Naive B cell (primary cell): Measurements from ENCODE around the gene LIN54. TPM values are rescaled to one million over a fixed set of nuclear protein-coding genes. Genes with fewer than 3 reads are reported as not detected.
"Not testable (repeated sequence)": the region's sequence is repeated elsewhere in the genome, so short reads cannot be mapped to it uniquely, and the experiment has no call there.

Source experiments
- ATAC-seq, 2 donors: fragments of 150-1000 bp; cut with Tn5 transposase; 2 replicates each; pipeline ENCODE4 v1.10.0; 2021; ENCODE audit warnings: low read depth in 2 of 2, mild to moderate bottlenecking in 2 of 2, moderate library complexity in 2 of 2
- DNase-seq: peaks from one replicate; pipeline ENCODE4 v3.0.0; 2022
- H3K27ac Mint-ChIP-seq, 6 donors: one replicate each; pipeline ENCODE4 v1.8.0; 2020 to 2022; ENCODE audit warnings: mild to moderate bottlenecking in 6 of 6, mixed read lengths in 6 of 6, moderate library complexity in 5 of 6, inconsistent platforms in 2 of 6
- H3K27me3 Mint-ChIP-seq, 3 donors: one replicate each; pipeline ENCODE4 v1.8.0; 2021 to 2022; ENCODE audit warnings: mixed read lengths in 3 of 3, mild to moderate bottlenecking in 1 of 3
- H3K36me3 Mint-ChIP-seq, 2 donors: one replicate each; pipeline ENCODE4 v1.8.0; 2020 to 2022; ENCODE audit warnings: mixed read lengths in 2 of 2, inconsistent platforms in 1 of 2, mild to moderate bottlenecking in 1 of 2
- H3K4me1 Mint-ChIP-seq, 3 donors: one replicate each; pipeline ENCODE4 v1.8.0; 2020 to 2022; ENCODE audit warnings: mixed read lengths in 3 of 3, inconsistent platforms in 1 of 3, mild to moderate bottlenecking in 1 of 3, moderate library complexity in 1 of 3
- H3K4me3 Mint-ChIP-seq, 8 donors: one replicate each; pipeline ENCODE4 v1.8.0; 2020 to 2022; ENCODE audit warnings: mild to moderate bottlenecking in 8 of 8, mixed read lengths in 8 of 8, moderate library complexity in 8 of 8, inconsistent platforms in 2 of 8
- H3K9me3 Mint-ChIP-seq, 7 donors: one replicate each; pipeline ENCODE4 v1.8.0; 2020 to 2022; ENCODE audit warnings: mixed read lengths in 7 of 7, mild to moderate bottlenecking in 5 of 7, inconsistent platforms in 2 of 7, moderate library complexity in 1 of 7
- polyA plus RNA-seq, 6 donors: library from polyadenylated mRNA; unstranded; fragments of 300-500 nt; fragmentation: Illumina TruSeq; gene quantifications; one replicate each; pipeline ENCODE4 v1.2.3, GENCODE V29; 2021; ENCODE audit warnings: low read depth in 6 of 6

LIN54 gene
- polyA plus RNA-seq, 6 donors from 2014 or later = 3.1 to 8.4 (median 7.8) TPM

DNA sequence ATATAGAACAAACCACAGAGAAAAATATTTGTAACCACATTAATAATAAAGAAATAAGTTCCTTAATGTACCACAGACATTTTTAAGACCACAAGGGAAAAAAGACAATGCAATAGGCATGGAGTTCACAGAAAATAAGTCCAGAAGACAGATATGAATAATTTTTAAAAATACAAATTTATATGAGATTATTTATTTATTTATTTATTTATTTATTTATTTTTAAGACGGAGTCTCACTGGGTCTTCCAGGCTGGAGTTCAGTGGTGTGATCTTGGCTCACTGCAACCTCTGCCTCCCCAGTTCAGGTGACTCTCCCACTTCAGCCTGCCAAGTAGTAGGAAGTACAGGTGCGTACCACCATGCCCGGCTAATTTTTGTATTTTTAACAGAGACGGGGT is 56.4 kb downstream of the LIN54 start:
- H3K27me3 Mint-ChIP-seq = no peaks in the 10 kb centered on the region
- H3K36me3 Mint-ChIP-seq = peaks cover 0 to 8% of the 10 kb centered on the region in 2 donors
- peak overlapping the region in 2 of 6 donors; percentile 11 to 56 for H3K27ac Mint-ChIP-seq
- DNase-seq (no peak), ATAC-seq (no peak)
- no peaks in the 10 kb centered on the region for H3K9me3 Mint-ChIP-seq
- H3K4me1 Mint-ChIP-seq = peaks cover 0 to 9% (median 0%) of the 10 kb centered on the region in 3 donors
- H3K4me3 Mint-ChIP-seq = no peak overlapping the region

- H3K4me1 Mint-ChIP-seq = no peaks in the 10 kb centered on the region
- no peak overlapping the region for H3K27ac Mint-ChIP-seq
- DNase-seq (no peak), ATAC-seq (no peak)
- no peaks in the 10 kb centered on the region for H3K9me3 Mint-ChIP-seq
- no peak overlapping the region for H3K4me3 Mint-ChIP-seq
- H3K27me3 Mint-ChIP-seq = no peaks in the 10 kb centered on the region
- H3K36me3 Mint-ChIP-seq = peaks cover 0 to 8% of the 10 kb centered on the region in 2 donors
These were observed 59.4 kb downstream of the LIN54 start for GRCh38 chr4:82951196-82951595.

GRCh38 chr4:82948647-82949204 is 61.9 kb downstream of the LIN54 start:
- ATAC-seq = no peak
- Mint-ChIP-seq H3K9me3 (no peaks in the 10 kb centered on the region), H3K27ac (peak overlapping the region in 1 of 6 donors; percentile 25), H3K4me1 (no peaks in the 10 kb centered on the region), H3K36me3 (peaks cover 1 to 8% of the 10 kb centered on the region in 2 donors), H3K27me3 (no peaks in the 10 kb centered on the region), H3K4me3 (no peak overlapping the region)
- DNase-seq = no peak

DNA sequence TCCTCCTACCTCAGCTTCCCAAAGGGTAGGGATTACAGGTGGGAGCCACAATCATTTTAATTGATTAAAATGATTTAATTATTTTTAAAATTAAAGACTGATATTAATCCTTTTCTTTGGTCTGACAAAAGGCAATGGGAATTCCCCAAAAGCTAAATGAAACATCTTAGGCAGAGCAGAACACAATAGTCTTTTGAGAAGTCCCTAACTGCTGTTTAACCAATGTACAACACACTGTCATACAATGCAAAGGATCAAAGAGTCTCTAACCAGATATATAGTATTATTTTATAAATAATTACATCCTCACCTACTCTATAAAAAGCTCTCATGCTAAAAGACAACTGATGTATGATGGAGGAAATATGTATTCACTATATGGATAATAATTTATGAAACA is 63.1 kb downstream of the LIN54 start:
- peaks cover 4 to 8% of the 10 kb centered on the region in 2 donors for H3K36me3 Mint-ChIP-seq
- H3K9me3 Mint-ChIP-seq = no peaks in the 10 kb centered on the region
- no peak for DNase-seq
- peaks cover 0 to 4% (median 0%) of the 10 kb centered on the region in 3 donors for H3K4me1 Mint-ChIP-seq
- H3K4me3 Mint-ChIP-seq = no peak overlapping the region
- H3K27me3 Mint-ChIP-seq = no peaks in the 10 kb centered on the region
- no peak overlapping the region for H3K27ac Mint-ChIP-seq
- ATAC-seq = no peak

GRCh38 chr4:82939414-82939813 is 71.2 kb downstream of the LIN54 start:
- H3K27ac Mint-ChIP-seq = no peak overlapping the region
- ATAC-seq = no peak

DNA sequence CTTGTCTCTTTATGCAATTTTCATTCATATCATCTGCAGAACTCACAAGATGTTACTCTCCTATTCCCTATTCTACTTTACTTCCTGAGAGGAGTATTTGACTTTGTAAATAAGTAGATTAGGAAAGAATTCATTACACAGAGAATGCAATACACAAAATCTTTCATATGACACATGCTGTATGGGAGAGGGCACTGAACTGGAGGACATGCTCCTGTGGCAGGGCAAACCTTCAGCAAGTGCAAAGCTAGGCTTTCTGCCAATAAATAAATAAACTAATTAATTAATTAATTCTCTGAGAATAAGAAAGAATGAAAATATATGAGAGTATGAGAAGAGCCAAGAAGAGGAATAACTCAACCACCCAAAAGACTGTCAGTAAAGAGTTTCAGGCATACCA is 76.2 kb downstream of the LIN54 start:
- no peak for DNase-seq
- Mint-ChIP-seq H3K36me3 (peaks cover 15 to 21% of the 10 kb centered on the region in 2 donors), H3K4me1 (no peaks in the 10 kb centered on the region), H3K27ac (no peak overlapping the region), H3K9me3 (no peaks in the 10 kb centered on the region), H3K4me3 (no peak overlapping the region), H3K27me3 (no peaks in the 10 kb centered on the region)
- ATAC-seq = no peak

More at GRCh38 chr4:82939414-82939813, 71.2 kb downstream of the LIN54 start:
- Mint-ChIP-seq H3K4me1 (peaks cover 0 to 4% (median 0%) of the 10 kb centered on the region in 3 donors), H3K36me3 (peaks cover 30 to 34% of the 10 kb centered on the region in 2 donors), H3K9me3 (no peaks in the 10 kb centered on the region), H3K4me3 (no peak overlapping the region), H3K27me3 (no peaks in the 10 kb centered on the region)
- no peak for DNase-seq

DNA sequence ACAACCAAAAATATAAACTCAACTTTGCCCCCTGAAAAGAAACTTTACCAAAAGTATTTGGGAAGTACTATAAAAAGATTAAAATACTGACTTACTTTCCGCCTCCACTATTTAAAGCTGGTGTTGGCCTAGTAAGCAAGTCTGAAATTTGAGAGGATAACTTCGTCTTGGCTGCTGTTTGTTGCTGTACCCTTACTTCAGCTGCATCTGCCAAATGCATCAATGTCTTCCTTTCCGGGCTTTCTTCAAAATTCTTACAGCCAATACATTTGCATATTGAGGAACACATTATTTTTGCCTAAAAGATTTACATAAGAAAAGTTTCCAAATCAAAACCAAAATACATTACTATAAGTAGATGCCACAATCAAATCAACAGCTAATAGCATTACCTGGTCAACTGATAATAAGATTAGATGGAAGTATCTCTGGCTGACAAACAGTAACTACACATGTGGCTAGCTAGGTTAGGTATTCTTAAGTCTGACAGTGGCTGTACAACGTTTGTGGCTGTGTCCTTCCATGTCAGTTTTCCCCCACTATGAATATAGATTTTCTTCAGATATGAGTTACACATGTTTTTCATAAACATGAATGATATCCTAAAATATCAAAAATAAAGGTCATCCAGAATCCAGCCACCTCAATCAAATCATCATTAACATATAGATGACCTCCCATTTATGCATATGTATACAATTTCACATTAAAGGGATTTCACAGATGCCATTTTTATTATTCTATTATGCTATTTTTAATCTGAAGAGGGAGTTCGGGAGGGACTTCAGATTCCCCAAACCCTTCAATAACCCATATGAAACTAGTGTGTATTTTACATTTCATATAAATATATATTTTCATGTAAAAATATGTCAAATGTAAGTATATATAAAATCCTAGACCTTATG is 79.5 kb downstream of the LIN54 start:
- Mint-ChIP-seq H3K9me3 (no peaks in the 10 kb centered on the region), H3K4me1 (no peaks in the 10 kb centered on the region), H3K27me3 (no peaks in the 10 kb centered on the region), H3K4me3 (no peak overlapping the region), H3K27ac (peak overlapping the region in 2 of 6 donors; percentile 11 to 31), H3K36me3 (peaks cover 7 to 18% of the 10 kb centered on the region in 2 donors)
- DNase-seq (no peak), ATAC-seq (no peak)

DNA sequence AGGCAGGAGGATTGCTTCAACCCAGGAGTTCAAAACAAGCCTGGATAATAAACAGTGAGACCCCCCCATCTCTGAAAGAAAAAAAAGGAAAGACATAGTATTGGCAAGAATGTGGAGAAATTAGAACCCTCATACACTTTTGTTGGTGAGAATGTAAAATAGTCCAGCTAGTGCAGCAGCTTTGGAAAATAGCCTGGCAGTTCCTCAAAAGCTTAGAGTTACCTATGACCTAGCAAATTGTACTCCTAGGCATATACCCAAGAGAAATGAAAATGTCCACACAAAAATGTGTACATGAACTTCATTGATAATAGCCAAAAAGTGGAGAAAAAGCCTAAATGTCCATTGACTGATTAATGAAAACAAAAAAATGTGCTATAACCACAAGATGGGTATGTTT is 88.8 kb downstream of the LIN54 start:
- ATAC-seq (no peak), DNase-seq (no peak)
- Mint-ChIP-seq H3K36me3 (peaks cover 0 to 8% of the 10 kb centered on the region in 2 donors), H3K4me3 (no peak overlapping the region), H3K9me3 (no peaks in the 10 kb centered on the region), H3K4me1 (no peaks in the 10 kb centered on the region), H3K27me3 (no peaks in the 10 kb centered on the region), H3K27ac (peak overlapping the region in 1 of 6 donors; percentile 1)

GRCh38 chr4:82919386-82919785 is 91.2 kb downstream of the LIN54 start:
- ATAC-seq = no peak
- no peak overlapping the region for H3K4me3 Mint-ChIP-seq

DNA sequence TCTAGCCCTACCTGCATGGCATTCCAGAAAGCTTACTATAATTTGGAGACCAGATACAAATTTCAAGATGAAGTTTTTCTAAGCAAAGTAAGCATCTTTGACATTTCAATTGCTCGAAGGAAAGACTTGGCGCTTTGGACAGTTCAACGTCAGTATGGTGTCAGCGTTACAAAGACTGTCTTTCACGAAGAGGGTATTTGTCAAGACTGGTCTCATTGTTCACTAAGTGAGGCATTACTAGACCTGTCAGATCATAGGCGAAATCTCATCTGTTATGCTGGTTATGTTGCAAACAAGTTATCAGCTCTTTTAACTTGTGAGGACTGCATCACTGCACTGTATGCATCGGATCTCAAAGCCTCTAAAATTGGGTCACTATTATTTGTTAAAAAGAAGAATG is 92.5 kb downstream of the LIN54 start:
- no peak overlapping the region for H3K27ac Mint-ChIP-seq
- H3K36me3 Mint-ChIP-seq = peaks cover 0 to 8% of the 10 kb centered on the region in 2 donors
- H3K4me1 Mint-ChIP-seq = no peaks in the 10 kb centered on the region
- no peaks in the 10 kb centered on the region for H3K27me3 Mint-ChIP-seq
- peaks cover 0 to 2% (median 0%) of the 10 kb centered on the region in 7 donors for H3K9me3 Mint-ChIP-seq
- DNase-seq (no peak), ATAC-seq (no peak)
- no peak overlapping the region for H3K4me3 Mint-ChIP-seq

More at GRCh38 chr4:82919386-82919785, 91.2 kb downstream of the LIN54 start:
- DNase-seq = no peak
- Mint-ChIP-seq H3K27ac (peak overlapping the region in 2 of 6 donors; percentile 39 to 72), H3K27me3 (no peaks in the 10 kb centered on the region), H3K4me1 (no peaks in the 10 kb centered on the region), H3K36me3 (peaks cover 0 to 8% of the 10 kb centered on the region in 2 donors), H3K9me3 (peaks cover 0 to 2% (median 0%) of the 10 kb centered on the region in 7 donors)

GRCh38 chr4:82913968-82914367 is 96.7 kb downstream of the LIN54 start:
- H3K27ac Mint-ChIP-seq, H3K4me3 Mint-ChIP-seq, H3K9me3 Mint-ChIP-seq, DNase-seq, ATAC-seq, H3K4me1 Mint-ChIP-seq, H3K27me3 Mint-ChIP-seq: not testable (repeated sequence)
- H3K36me3 Mint-ChIP-seq = peaks cover 7 to 17% of the 10 kb centered on the region in 2 donors

DNA sequence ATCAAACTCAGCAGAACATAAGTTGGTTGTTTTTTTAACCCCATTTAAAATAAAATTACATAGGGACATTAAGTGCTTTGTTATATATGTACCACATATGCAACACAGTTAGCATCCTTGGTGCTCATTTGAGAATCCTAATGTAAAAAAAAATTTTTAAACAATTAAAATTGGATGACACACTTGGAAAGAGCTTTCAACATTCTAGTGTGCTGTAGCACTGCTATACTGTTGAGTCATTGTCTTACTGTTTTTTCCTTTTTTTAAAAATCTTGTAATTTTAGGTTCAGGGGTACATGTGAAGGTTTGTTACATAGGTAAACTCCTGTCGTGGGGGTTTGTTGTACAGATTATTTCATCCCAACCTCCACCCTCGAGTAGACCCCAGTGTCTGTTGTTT is 97.3 kb downstream of the LIN54 start:
- Mint-ChIP-seq H3K36me3 (peaks cover 7 to 17% of the 10 kb centered on the region in 2 donors), H3K27ac (no peak overlapping the region), H3K4me3 (no peak overlapping the region), H3K9me3 (peaks cover 0 to 2% (median 0%) of the 10 kb centered on the region in 7 donors), H3K4me1 (no peaks in the 10 kb centered on the region), H3K27me3 (no peaks in the 10 kb centered on the region)
- no peak for DNase-seq
- no peak for ATAC-seq

GRCh38 chr4:82909326-82909725 is 101.3 kb downstream of the LIN54 start:
- no peaks in the 10 kb centered on the region for H3K9me3 Mint-ChIP-seq
- H3K4me1 Mint-ChIP-seq = peaks cover 0 to 6% (median 3%) of the 10 kb centered on the region in 3 donors
- no peak overlapping the region for H3K27ac Mint-ChIP-seq
- H3K36me3 Mint-ChIP-seq = peaks cover 7 to 9% of the 10 kb centered on the region in 2 donors
- no peaks in the 10 kb centered on the region for H3K27me3 Mint-ChIP-seq
- ATAC-seq (no peak), DNase-seq (no peak)
- no peak overlapping the region for H3K4me3 Mint-ChIP-seq

DNA sequence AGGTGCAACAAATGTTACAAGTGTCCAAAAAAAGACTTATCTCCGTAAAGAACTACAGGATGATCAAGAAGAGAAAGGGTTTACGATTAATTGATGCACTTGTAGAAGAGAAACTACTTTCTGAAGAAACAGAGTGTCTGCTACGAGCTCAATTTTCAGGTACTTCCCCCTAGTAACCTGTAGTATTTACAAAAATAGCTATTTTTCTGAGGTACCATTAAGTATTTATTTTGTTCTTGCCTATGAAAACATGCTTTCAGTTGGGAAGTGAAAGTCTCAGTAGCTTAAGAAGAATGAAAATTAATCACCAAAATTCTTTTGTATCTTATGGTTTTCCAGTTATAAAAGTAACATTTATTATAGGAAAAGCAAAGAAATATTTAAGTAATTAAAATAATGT is 104.2 kb downstream of the LIN54 start:
- no peaks in the 10 kb centered on the region for H3K27me3 Mint-ChIP-seq
- DNase-seq (no peak), ATAC-seq (no peak)
- no peak overlapping the region for H3K4me3 Mint-ChIP-seq
- no peak overlapping the region for H3K27ac Mint-ChIP-seq
- H3K36me3 Mint-ChIP-seq = peaks cover 7 to 9% of the 10 kb centered on the region in 2 donors
- H3K9me3 Mint-ChIP-seq = no peaks in the 10 kb centered on the region
- H3K4me1 Mint-ChIP-seq = peaks cover 0 to 6% (median 3%) of the 10 kb centered on the region in 3 donors
